Esophagus squamous epithelium (tissue), 4 donors: Measurements from ENCODE around the gene FGF14.

Experiments used
- POLR2A ChIP-seq, 4 donors: fragments of 450-650 bp; IDR thresholded peaks; one replicate each; pipeline ENCODE4 v1.6.1; 2017; ENCODE audit warnings: antibody characterized with exemption in 4 of 4, mild to moderate bottlenecking in 4 of 4, moderate library complexity in 3 of 4
- TF ChIP-seq, protein P1 (sequence below), 6 experiments: fragments of 450-650 bp in 4 of 6; fragments of 200-600 bp in 2 of 6; sonication (generic) in 2 of 6; IDR thresholded peaks; one replicate each; pipeline ENCODE4 v1.5.1; 2016 to 2019; ENCODE audit warnings: antibody characterized with exemption in 6 of 6, mild to moderate bottlenecking in 4 of 6, moderate library complexity in 4 of 6

DNA sequence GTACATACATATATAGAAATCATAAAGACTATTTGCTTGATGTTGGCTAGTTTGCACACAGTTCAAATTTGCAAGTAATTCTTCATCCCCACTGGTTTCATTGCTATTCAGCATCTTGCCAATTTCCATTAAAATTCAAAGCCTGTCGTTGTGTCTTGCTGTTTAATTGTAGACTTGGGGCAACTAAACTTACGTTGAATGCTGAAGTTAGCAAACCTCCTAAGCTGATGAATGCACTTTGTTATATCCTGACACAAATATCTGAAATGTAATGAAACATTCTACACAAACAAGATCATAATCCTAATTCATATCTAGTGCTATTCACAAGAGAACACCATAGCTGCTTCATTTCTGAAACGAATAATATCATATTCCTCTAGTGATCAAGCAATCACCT is 568.2 kb downstream of the FGF14 start:
- TF ChIP-seq, protein P1, sequence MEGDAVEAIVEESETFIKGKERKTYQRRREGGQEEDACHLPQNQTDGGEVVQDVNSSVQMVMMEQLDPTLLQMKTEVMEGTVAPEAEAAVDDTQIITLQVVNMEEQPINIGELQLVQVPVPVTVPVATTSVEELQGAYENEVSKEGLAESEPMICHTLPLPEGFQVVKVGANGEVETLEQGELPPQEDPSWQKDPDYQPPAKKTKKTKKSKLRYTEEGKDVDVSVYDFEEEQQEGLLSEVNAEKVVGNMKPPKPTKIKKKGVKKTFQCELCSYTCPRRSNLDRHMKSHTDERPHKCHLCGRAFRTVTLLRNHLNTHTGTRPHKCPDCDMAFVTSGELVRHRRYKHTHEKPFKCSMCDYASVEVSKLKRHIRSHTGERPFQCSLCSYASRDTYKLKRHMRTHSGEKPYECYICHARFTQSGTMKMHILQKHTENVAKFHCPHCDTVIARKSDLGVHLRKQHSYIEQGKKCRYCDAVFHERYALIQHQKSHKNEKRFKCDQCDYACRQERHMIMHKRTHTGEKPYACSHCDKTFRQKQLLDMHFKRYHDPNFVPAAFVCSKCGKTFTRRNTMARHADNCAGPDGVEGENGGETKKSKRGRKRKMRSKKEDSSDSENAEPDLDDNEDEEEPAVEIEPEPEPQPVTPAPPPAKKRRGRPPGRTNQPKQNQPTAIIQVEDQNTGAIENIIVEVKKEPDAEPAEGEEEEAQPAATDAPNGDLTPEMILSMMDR (IDR thresholded peaks at IDR 0.05), result no peak
- TF ChIP-seq POLR2A (IDR thresholded peaks at IDR 0.05), result no peak
